Stimulated activated CD8-positive, alpha-beta memory T cell treated with anti-CD3 and anti-CD28 coated beads, Interleukin-2, amount 100 ng/mL, for 1 hour (primary cell): ENCODE measurements around the gene RORC.

Experiments used
- DNase-seq, 2 donors: peaks; one replicate each; pipeline ENCODE4 v3.0.0-alpha.2; 2020; ENCODE audit warnings: low read depth in 2 of 2

Gene RORC

GRCh38 chr1:151847867-151848596 is 16.4 kb upstream of the RORC start:
- DNase-seq, result no peak

- no peak for DNase-seq
These were observed 15.2 kb upstream of the RORC start for GRCh38 chr1:151846686-151847237.

- DNase-seq, result no peak
These were observed 14.5 kb upstream of the RORC start for GRCh38 chr1:151846062-151846568.

- DNase-seq, result no peak
These were observed 11.8 kb upstream of the RORC start for GRCh38 chr1:151843398-151843797.

GRCh38 chr1:151841141-151841540 is 9.5 kb upstream of the RORC start:
- no peak for DNase-seq

GRCh38 chr1:151840421-151840820 is 8.8 kb upstream of the RORC start:
- DNase-seq, result no peak

- DNase-seq, result peak in 1 of 2 donors; percentile 46
These were observed 8.1 kb upstream of the RORC start, which contains the start of gene C2CD4D for GRCh38 chr1:151839457-151840403. C2CD4D (minus strand) TSS chr1:151839820; CDS start chr1:151838989, 831 bp downstream.

- DNase-seq, result no peak
These were observed 7.4 kb upstream of the RORC start for GRCh38 chr1:151839082-151839412.

GRCh38 chr1:151838222-151839081 is 6.8 kb upstream of the RORC start:
- no peak for DNase-seq

GRCh38 chr1:151837884-151838221 is 6.3 kb upstream of the RORC start:
- no peak for DNase-seq

GRCh38 chr1:151837197-151837596 is 5.6 kb upstream of the RORC start:
- no peak for DNase-seq

- DNase-seq, result no peak
These were observed 4.0 kb upstream of the RORC start for GRCh38 chr1:151835596-151835995.

- DNase-seq, result no peak
These were observed 2.6 kb upstream of the RORC start for GRCh38 chr1:151834239-151834638.

- DNase-seq, result no peak
These were observed 1.7 kb upstream of the RORC start for GRCh38 chr1:151833172-151833900.

- no peak for DNase-seq
These were observed 847 bp upstream of the RORC start for GRCh38 chr1:151832318-151832980.

GRCh38 chr1:151831256-151831591 is 378 bp downstream of the RORC start:
- DNase-seq, result no peak

GRCh38 chr1:151830055-151830454 is 1.5 kb downstream of the RORC start:
- DNase-seq, result no peak

GRCh38 chr1:151829352-151830046 is 2.1 kb downstream of the RORC start:
- DNase-seq, result no peak

GRCh38 chr1:151828921-151829320 is 2.7 kb downstream of the RORC start:
- no peak for DNase-seq

GRCh38 chr1:151827853-151828252 is 3.7 kb downstream of the RORC start:
- DNase-seq, result no peak
